Measurements from ENCODE around the gene IL32. TPM values are rescaled to one million over a fixed set of nuclear protein-coding genes. Genes with fewer than 3 reads are reported as not detected.
A peak's percentile ranks its signal among the peaks of the same experiment; 100 is the strongest.

Gene IL32
- 100 to 1,000 TPM in 3 of 4 donors, 10 to 100 TPM in 1; 21.9 to 720 (median 492) TPM for total RNA-seq

GRCh38 chr16:3065069-3065741 is at the start of gene IL32:
Gene IL32 (plus strand): TSS chr16:3065640. CDS start chr16:3065812, 172 bp downstream.
- Histone ChIP-seq H3K27me3 (no peaks in the 10 kb centered on the region), H3K9me3 (no peaks in the 10 kb centered on the region), H3K4me1 (peaks cover 6 to 49% (median 29%) of the 10 kb centered on the region in 4 donors), H3K36me3 (no peaks in the 10 kb centered on the region), H3K4me3 (peak within 1 kb of the TSS; percentile 15 to 50 (median 26)), H3K27ac (peak within 1 kb of the TSS; percentile 78 to 87 (median 81))
- intact Hi-C loops (cut with DNase I; ENCODE audit: low total_unique reads) (no loop called here), in situ Hi-C loops (cut with MboI; ENCODE audit: low pct_ligation_motif_present in 1 of 4, low pct_unique_long_range_greater_than_20kb in 1 of 4, low sequenced_read_pairs in 3 of 4) (loop anchor here in 2 of 4 donors (10.0 kb wide), 1 partner anchor 60 kb away; no protein-coding TSS in a partner anchor)
- peak; percentile 89 for DNase-seq
- 0 to 25% methylated on average over 1 to 12 of the region's 13 CpGs for WGBS, 2 donors (ENCODE audit: low coverage in 1 of 2)
- no peak for TF ChIP-seq CTCF (IDR thresholded peaks at IDR 0.05)
- peak; percentile 35 to 75 (median 73) for TF ChIP-seq POLR2AphosphoS5 (IDR thresholded peaks at IDR 0.05)
- TF ChIP-seq EP300 (IDR thresholded peaks at IDR 0.05; ENCODE audit: low read depth): no peak
- TF ChIP-seq POLR2A (IDR thresholded peaks at IDR 0.05): peak; percentile 77

- Histone ChIP-seq H3K4me3 (no peak overlapping the region), H3K9me3 (no peaks in the 10 kb centered on the region), H3K27ac (no peak overlapping the region), H3K36me3 (no peaks in the 10 kb centered on the region), H3K27me3 (peaks cover 47% of the 10 kb centered on the region), H3K4me1 (peaks cover 3 to 28% (median 13%) of the 10 kb centered on the region in 4 donors)
- WGBS, 2 donors (ENCODE audit: low coverage in 1 of 2): 81 to 100% methylated on average over 3 to 12 of the region's 13 CpGs
- no peak for DNase-seq
- in situ Hi-C loops (cut with MboI; ENCODE audit: low pct_ligation_motif_present in 1 of 4, low pct_unique_long_range_greater_than_20kb in 1 of 4, low sequenced_read_pairs in 3 of 4) (no loop called here), intact Hi-C loops (cut with DNase I; ENCODE audit: low total_unique reads) (no loop called here)
- TF ChIP-seq POLR2AphosphoS5 (IDR thresholded peaks at IDR 0.05): no peak
- no peak for TF ChIP-seq CTCF (IDR thresholded peaks at IDR 0.05)
- TF ChIP-seq POLR2A (IDR thresholded peaks at IDR 0.05): no peak
- no peak for TF ChIP-seq EP300 (IDR thresholded peaks at IDR 0.05; ENCODE audit: low read depth)
Observed at GRCh38 chr16:3015865-3016521, 49.4 kb upstream of the IL32 start.

GRCh38 chr16:3017344-3017743 is 48.1 kb upstream of the IL32 start:
- intact Hi-C loops (cut with DNase I; ENCODE audit: low total_unique reads) (no loop called here), in situ Hi-C loops (cut with MboI; ENCODE audit: low pct_ligation_motif_present in 1 of 4, low pct_unique_long_range_greater_than_20kb in 1 of 4, low sequenced_read_pairs in 3 of 4) (no loop called here)
- TF ChIP-seq POLR2A (IDR thresholded peaks at IDR 0.05): no peak
- TF ChIP-seq CTCF (IDR thresholded peaks at IDR 0.05): no peak
- no peak for TF ChIP-seq EP300 (IDR thresholded peaks at IDR 0.05; ENCODE audit: low read depth)
- TF ChIP-seq POLR2AphosphoS5 (IDR thresholded peaks at IDR 0.05): no peak
- Histone ChIP-seq H3K9me3 (no peaks in the 10 kb centered on the region), H3K4me3 (no peak overlapping the region), H3K4me1 (peaks cover 14 to 37% (median 26%) of the 10 kb centered on the region in 4 donors), H3K27me3 (peaks cover 39% of the 10 kb centered on the region), H3K36me3 (no peaks in the 10 kb centered on the region), H3K27ac (no peak overlapping the region)
- no peak for DNase-seq
- WGBS, 2 donors (ENCODE audit: low coverage in 1 of 2): 70% methylated on average over 19 of the region's 20 CpGs; no CpG with 5 or more reads in 1 of the 2 donors

- DNase-seq: peak; percentile 32
- Histone ChIP-seq H3K27me3 (peaks cover 32% of the 10 kb centered on the region), H3K9me3 (no peaks in the 10 kb centered on the region), H3K4me3 (no peak within 1 kb of the TSS), H3K4me1 (peaks cover 20 to 38% (median 32%) of the 10 kb centered on the region in 4 donors), H3K27ac (no peak within 1 kb of the TSS), H3K36me3 (no peaks in the 10 kb centered on the region)
- intact Hi-C loops (cut with DNase I; ENCODE audit: low total_unique reads) (no loop called here), in situ Hi-C loops (cut with MboI; ENCODE audit: low pct_ligation_motif_present in 1 of 4, low pct_unique_long_range_greater_than_20kb in 1 of 4, low sequenced_read_pairs in 3 of 4) (no loop called here)
- WGBS, 2 donors (ENCODE audit: low coverage in 1 of 2): 20% methylated on average over 32 of the region's 52 CpGs; no CpG with 5 or more reads in 1 of the 2 donors
- TF ChIP-seq POLR2A (IDR thresholded peaks at IDR 0.05) (no peak), CTCF (IDR thresholded peaks at IDR 0.05) (no peak), EP300 (IDR thresholded peaks at IDR 0.05; ENCODE audit: low read depth) (no peak), POLR2AphosphoS5 (IDR thresholded peaks at IDR 0.05) (no peak)
Observed at GRCh38 chr16:3017794-3018506, 47.5 kb upstream of the IL32 start, which contains the start of gene CLDN6. Gene CLDN6 (minus strand): TSS chr16:3018183. CDS start chr16:3016021, 2,162 bp downstream.
